ENCODE measurements around the gene GNG7.

DNA sequence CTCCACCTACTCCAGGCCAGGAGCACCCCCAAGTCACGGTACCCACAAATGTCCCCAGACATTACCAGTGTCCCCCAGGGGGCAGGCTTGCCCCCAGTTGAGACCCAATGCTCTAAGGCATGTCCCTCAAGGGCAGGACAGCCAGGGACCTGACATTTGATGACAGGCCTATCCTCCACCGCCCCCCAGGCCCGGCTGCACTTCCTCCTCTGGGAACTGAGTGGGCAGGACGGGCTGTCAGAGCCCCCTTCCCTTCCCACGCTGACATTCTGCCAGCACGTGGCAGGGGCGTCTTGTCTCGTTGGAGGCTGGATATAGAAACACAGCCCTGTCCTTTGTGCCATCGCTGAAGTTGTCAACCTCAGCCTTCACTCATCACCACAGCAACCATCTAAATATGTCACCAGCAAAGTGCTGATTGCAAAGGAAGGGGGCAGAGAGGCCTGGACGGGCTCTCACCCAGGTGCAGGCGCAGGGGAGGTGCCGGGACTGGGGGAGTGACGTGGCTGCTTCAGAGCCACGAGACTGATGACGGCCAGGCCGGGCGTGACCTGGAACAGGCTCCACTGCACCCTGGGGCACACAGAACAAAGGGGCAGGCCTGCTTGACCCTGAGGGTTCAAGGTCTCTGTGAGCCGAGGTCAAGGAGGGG, 38.4 kb downstream of the GNG7 start:
- TF ChIP-seq, protein P1, sequence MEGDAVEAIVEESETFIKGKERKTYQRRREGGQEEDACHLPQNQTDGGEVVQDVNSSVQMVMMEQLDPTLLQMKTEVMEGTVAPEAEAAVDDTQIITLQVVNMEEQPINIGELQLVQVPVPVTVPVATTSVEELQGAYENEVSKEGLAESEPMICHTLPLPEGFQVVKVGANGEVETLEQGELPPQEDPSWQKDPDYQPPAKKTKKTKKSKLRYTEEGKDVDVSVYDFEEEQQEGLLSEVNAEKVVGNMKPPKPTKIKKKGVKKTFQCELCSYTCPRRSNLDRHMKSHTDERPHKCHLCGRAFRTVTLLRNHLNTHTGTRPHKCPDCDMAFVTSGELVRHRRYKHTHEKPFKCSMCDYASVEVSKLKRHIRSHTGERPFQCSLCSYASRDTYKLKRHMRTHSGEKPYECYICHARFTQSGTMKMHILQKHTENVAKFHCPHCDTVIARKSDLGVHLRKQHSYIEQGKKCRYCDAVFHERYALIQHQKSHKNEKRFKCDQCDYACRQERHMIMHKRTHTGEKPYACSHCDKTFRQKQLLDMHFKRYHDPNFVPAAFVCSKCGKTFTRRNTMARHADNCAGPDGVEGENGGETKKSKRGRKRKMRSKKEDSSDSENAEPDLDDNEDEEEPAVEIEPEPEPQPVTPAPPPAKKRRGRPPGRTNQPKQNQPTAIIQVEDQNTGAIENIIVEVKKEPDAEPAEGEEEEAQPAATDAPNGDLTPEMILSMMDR (IDR thresholded peaks at IDR 0.05): no peak
- no peak for TF ChIP-seq POLR2A (IDR thresholded peaks at IDR 0.05)

All from adrenal gland (tissue), 5 donors.